ENCODE results near the gene CABP7. TPM values are rescaled to one million over a fixed set of nuclear protein-coding genes. Genes with fewer than 3 reads are reported as not detected.

The CABP7 gene
- total and polyA plus RNA-seq, 7 donors = 0.03 to 0.07 (median 0.04) TPM; not detected in 4

DNA sequence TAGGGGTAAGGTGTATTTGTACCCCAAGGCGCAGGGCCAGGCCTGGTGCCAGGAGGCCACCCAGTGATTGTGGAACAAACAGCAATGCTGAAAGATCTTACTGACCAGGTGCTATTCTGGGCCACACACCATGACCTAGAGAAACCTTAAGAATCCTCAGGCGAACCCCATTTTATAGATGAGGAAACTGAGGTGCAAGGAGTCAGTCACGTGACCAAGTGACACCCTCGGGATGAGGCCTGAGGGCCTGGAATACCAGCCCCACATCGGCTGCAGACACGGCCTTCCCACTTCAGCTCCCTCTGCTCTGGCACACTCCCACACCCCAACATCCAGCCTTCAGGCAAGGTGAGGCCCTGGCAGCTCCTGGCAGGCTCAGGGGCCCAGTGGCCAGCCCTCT, 13.1 kb downstream of the CABP7 start:
- 78 to 89% (median 82%) methylated on average over 6 of the region's 6 CpGs for WGBS, 3 donors
- H3K4me3 ChIP-seq = no peak overlapping the region
- H3K36me3 ChIP-seq (ENCODE audit: insufficient read depth in 1 of 2, low read depth in 1 of 2) = peaks cover 0 to 30% of the 10 kb centered on the region in 2 donors
- H3K27me3 ChIP-seq (ENCODE audit: insufficient read depth in 3 of 3, low read length in 2 of 3) = no peaks in the 10 kb centered on the region
- TF ChIP-seq, protein P1, sequence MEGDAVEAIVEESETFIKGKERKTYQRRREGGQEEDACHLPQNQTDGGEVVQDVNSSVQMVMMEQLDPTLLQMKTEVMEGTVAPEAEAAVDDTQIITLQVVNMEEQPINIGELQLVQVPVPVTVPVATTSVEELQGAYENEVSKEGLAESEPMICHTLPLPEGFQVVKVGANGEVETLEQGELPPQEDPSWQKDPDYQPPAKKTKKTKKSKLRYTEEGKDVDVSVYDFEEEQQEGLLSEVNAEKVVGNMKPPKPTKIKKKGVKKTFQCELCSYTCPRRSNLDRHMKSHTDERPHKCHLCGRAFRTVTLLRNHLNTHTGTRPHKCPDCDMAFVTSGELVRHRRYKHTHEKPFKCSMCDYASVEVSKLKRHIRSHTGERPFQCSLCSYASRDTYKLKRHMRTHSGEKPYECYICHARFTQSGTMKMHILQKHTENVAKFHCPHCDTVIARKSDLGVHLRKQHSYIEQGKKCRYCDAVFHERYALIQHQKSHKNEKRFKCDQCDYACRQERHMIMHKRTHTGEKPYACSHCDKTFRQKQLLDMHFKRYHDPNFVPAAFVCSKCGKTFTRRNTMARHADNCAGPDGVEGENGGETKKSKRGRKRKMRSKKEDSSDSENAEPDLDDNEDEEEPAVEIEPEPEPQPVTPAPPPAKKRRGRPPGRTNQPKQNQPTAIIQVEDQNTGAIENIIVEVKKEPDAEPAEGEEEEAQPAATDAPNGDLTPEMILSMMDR (IDR thresholded peaks at IDR 0.05) = no peak
- H3K4me1 ChIP-seq = peaks cover 20% of the 10 kb centered on the region
- ATAC-seq = peak in 2 of 4 donors; percentile 6 to 31
- H3K27ac ChIP-seq = no peak overlapping the region
- H3K9me3 ChIP-seq = no peaks in the 10 kb centered on the region
- intact Hi-C loops (cut with DNase I) = no loop called here
- no peak for DNase-seq

DNA sequence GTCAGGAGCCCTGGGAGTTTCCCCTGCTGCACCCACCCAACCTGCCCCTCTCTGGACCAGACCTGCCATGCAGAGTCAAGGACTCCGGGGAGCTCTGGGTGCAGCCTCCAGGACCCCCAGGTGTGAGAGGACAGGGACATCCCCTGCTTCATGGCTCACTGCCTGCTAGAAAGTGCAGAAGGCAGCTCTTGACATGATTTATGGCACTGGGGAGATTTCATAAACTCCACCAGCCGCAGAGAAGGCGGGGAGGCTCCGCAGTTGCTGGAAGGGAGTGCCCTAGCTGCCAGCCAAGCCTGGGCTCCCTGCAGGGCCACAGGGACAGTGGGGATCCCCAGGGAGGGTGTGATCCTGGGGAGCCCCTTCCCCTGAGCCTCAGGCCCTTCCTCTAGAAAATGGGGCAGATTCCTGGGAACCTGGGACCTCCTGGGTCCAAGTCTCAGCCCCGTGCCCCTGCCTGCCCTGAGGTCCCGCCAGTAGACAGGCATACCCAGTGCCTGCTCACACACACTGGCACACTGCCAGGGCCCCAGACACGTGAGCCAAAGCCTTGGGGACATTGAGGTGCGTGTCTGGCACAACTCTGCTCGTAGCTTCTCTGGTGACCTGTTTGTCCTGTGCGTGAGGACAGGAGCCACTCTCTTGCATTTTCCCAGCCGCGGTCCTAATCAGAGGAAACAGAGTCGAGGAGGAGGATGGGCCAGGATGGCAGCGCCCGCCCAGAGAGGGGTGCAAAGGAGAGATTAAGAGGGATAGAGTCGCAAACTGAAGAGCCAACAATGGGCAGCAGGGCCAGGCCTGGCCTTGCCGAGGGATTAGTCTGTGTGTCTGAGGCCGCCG, 13.8 kb downstream of the CABP7 start:
- ATAC-seq (peak; percentile 62 to 80 (median 79)), DNase-seq (peak; percentile 53 to 81)
- Histone ChIP-seq H3K9me3 (no peaks in the 10 kb centered on the region), H3K36me3 (ENCODE audit: insufficient read depth in 1 of 2, low read depth in 1 of 2) (peaks cover 0 to 33% of the 10 kb centered on the region in 2 donors), H3K27ac (peak overlapping the region; percentile 43), H3K27me3 (ENCODE audit: insufficient read depth in 3 of 3, low read length in 2 of 3) (no peaks in the 10 kb centered on the region), H3K4me1 (peaks cover 20% of the 10 kb centered on the region), H3K4me3 (no peak overlapping the region)
- intact Hi-C loops (cut with DNase I) = no loop called here
- 32 to 54% (median 40%) methylated on average over 19 of the region's 19 CpGs for WGBS, 3 donors
- TF ChIP-seq, protein P1 (IDR thresholded peaks at IDR 0.05) = no peak

DNA sequence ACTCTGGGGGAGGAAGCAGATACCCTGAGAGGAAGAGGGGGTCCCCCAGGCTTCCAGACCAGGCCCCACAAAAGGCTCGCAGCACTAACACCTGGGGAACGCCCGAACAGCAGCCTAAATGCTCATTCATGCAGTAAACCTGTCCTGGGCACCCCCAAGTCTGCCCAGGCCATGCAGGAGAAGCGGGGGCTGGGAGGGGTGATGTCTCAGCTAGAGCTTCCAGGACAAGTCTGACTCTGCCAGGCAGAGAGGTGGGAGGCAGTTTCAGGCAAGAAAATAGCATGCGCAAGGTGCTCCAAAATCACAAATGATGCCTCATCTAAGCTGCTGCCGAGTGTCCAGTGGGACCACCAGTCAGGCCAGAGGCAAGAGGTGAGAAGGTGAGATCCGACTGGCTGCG, 14.6 kb downstream of the CABP7 start:
- H3K4me1 ChIP-seq = peaks cover 20% of the 10 kb centered on the region
- ATAC-seq (no peak), DNase-seq (no peak)
- intact Hi-C loops (cut with DNase I) = no loop called here
- H3K9me3 ChIP-seq = no peaks in the 10 kb centered on the region
- 92 to 96% (median 93%) methylated on average over 8 of the region's 8 CpGs for WGBS, 3 donors
- TF ChIP-seq, protein P1 (IDR thresholded peaks at IDR 0.05) = no peak
- H3K27ac ChIP-seq = no peak overlapping the region
- H3K4me3 ChIP-seq = no peak overlapping the region
- no peaks in the 10 kb centered on the region for H3K27me3 ChIP-seq (ENCODE audit: insufficient read depth in 3 of 3, low read length in 2 of 3)
- peaks cover 0 to 41% of the 10 kb centered on the region in 2 donors for H3K36me3 ChIP-seq (ENCODE audit: insufficient read depth in 1 of 2, low read depth in 1 of 2)

DNA sequence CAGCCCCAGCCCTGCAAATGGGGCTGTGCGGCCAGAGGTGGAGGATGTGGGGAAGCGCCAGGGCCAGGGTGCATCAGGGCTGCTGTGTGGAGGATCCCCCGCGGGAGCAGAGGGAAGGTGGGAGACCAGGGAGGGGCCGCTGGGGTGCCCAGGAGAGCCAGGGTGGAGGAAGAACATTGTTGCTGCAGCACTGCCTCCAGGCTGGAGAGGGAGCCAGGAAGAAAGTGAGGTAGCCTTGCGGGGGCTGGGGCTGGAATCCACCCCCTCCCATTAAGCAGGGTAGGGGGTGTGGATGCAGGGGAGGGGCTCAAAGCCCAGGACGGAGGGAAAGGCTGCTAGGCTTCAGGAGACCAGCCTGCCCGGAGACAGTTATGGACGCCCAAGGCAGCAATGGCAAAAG, 15.0 kb downstream of the CABP7 start:
- intact Hi-C loops (cut with DNase I) = no loop called here
- peaks cover 0 to 45% of the 10 kb centered on the region in 2 donors for H3K36me3 ChIP-seq (ENCODE audit: insufficient read depth in 1 of 2, low read depth in 1 of 2)
- DNase-seq = no peak
- no peaks in the 10 kb centered on the region for H3K9me3 ChIP-seq
- no peak overlapping the region for H3K27ac ChIP-seq
- ATAC-seq = no peak
- no peaks in the 10 kb centered on the region for H3K27me3 ChIP-seq (ENCODE audit: insufficient read depth in 3 of 3, low read length in 2 of 3)
- TF ChIP-seq, protein P1 (IDR thresholded peaks at IDR 0.05) = no peak
- H3K4me1 ChIP-seq = peaks cover 20% of the 10 kb centered on the region
- 74 to 80% (median 79%) methylated on average over 9 of the region's 9 CpGs for WGBS, 3 donors
- no peak overlapping the region for H3K4me3 ChIP-seq

Data from psoas muscle (tissue), 8 donors.